ENCODE results near the gene MADD.

Gene MADD

DNA sequence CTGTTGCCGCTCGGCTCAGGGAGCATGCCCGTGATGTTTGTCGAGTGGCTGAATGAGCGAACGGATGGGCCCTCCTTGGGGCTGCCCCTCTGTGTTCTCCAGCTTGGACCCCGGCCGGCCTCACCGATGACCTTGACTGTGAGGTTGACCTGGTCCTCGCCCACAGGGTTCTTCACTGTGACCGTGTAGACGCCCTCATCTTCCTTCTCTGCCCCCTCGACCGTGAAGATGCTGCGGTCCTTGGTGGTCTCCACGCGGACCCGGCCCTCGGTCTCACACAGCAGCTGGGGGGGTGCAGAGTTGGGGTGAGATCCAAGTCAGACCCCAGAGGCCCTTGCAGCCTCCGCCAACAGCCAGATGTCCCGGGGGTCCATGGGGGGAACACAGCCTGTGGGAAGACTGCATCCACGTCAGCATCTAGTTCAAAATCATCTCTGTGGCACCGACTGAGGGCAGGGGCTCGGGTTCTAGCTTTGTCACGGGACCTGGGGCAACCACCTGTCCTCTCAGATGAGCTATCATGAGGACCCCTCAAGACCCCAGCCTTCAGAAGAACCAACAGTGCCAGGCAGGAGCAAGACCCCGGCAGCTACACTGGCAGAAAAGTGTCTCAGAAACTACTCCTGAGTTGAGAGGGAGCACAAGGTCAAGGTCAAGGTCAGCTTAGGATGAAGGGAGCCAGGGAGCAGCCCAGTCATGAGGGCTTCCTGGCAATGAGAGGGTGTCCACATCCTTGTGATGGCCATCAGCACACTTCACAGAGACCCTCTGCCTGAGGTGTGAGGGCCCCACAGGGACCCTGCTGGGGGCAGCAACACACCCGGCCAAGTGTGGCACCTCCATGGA, 68.7 kb downstream of the MADD start:
- DNase-seq (ENCODE audit: low read depth, low spot score), result no peak

DNA sequence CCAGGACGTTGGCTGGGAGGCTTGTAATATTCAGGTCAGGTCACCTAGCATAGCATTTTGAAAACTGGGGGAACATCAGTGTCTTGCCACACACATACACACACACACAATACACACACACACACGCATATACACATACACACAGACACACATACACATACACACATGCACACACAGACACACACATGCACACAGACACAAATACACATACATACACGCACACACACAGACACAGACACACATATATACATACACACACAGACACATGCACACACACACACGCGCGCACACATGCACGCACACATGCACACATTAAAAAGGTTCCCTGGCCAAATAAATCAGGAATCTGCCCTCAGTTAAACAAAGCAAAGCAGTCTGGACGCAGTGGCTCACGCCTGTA, 70.1 kb downstream of the MADD start:
- DNase-seq (ENCODE audit: low read depth, low spot score), result no peak

DNA sequence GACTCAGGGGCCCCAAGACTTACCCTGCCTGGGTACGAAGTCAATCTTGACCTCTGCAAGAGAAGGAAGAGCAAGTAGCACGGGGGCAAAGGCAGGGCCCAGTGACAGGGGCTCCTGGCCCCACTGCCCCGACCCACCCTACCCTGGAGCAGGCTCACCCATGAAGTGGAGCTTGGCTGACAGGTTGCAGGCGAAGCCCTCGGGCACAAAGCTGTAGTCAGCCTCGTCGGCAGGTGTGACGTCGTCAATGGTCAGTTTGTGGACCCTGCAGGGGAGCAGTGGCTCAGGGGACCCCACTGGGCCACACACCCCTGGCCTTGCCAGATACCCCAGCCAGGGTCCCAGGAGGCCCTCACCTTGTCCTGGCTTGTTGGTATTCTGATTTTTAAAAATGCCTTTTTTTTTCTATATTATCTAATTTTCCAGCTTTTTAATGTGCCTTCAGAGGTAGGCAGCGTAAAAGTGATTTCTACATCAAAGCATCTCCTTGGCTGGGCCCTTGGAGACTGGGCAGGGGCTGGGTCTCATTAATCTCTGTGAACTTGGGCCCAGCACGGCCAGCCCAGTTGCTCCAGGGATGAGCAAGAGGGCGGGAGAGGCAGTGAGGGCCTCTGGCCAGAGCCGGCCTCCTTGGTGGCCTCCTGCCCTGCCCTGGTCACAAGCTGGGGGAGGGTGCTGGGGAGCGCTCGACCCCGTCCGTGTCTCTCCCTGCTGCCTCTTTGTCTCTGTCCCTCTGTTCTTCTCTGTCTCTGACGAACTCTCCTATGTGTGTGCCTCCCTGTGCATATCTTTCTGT, 71.2 kb downstream of the MADD start:
- no peak for DNase-seq (ENCODE audit: low read depth, low spot score)

DNA sequence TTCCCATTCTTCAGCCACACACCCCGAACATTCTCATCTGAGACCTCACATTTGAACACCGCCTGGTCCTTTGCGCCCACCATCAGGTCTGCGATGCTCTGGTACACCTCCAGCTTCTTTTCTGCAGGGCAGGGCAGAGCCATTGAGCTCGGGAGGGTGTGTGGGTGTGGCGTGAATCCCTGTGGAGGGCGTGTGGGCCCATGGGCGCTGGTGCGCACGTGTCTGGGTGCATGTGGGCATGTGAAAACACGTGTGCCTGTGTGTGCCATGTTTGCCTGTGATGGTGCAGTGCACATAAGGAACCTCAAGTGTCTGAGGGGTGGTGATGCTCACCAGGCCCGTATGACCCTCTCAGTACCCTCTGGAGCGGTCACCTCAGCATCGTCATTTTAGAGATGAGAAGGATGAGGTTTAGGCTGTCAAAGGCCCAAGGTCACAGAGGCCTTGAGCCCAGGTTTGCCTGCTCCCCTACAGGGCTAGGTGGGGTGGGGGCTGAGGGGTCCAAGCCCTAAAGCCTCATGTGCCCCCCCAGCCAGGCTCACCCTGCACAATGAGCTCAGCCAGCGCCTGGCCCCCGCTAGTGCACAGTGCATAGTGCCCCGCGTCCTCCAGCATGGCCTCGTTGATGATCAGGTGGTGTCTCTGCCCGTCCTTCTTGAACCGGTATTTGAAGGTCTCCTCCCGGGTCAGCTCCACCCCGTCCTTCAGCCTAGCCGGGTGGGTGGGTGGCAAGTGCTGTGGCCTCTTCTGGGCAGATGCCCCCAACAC, 72.3 kb downstream of the MADD start:
- DNase-seq (ENCODE audit: low read depth, low spot score), result no peak

DNA sequence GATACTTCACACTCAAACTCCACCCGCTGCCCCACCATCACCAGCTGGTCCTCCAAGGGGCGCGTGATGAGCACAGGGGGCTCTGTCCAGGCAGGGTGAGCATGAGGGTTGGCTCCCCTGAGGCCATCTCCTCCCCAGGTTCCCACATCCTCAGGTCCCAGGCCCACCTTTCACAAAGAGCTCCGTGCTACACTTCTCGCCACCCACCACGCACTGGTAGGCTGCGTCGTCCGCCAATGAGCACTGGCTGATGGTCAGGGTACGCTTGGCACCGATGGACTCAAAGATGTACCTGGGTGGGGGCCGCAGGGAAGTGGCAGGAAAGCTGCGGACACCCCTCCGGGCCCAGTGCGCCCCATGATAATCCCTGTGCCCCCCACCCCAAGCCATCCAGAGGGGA, 72.9 kb downstream of the MADD start:
- DNase-seq (ENCODE audit: low read depth, low spot score), result no peak

DNA sequence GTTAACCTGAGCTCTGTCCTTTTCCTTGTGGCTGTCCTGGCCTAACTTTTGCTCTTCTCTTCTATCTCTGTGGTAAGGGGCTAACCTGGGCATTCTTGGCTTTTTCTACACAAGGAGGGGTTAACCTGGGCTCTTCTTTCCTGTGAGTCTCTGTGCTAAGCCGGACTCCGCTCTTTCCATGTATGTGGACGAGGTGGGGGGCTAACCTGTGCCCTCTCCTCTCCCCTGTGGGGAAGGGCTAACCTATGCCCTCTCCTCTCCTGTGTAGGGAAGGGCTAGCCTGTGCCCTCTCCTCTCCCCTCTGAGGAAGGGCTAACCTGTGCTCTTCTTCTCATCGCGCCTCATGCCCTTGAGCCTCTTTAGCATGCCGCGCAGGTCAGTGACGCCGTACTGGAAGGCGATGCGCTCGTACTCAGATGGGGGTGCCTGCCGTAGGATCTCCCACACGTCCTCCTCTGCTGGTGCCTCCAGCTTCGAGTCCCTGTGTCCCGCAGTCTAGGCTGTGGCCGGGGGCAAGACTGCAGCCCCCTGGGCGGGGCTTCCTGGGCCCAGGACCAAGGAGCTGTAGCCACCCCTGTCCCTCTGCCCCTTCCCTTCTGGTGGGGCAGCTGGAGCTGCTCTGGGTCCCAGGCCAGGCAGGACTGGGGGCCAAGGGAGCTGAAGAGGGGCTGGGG, 76.1 kb downstream of the MADD start:
- no peak for DNase-seq (ENCODE audit: low read depth, low spot score)

DNA sequence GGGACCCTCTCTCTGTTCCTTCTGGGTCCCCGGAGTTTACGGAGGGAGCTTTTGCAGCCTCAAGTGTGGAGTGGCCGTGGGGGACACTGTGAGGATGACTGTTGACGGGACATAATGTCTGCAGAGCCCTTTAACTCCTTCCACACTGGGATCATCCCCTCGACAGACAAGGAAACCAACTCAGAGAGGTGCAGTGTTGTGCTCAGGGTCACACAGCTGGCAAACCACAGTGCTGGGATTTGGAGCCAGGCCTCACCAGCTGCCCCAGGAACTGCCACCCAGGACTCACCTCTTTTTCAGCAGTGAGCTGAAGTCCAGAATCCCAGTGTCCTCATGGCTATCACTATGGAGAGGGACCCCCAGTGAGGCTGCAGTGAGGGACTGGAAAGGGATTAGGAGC, 77.2 kb downstream of the MADD start:
- DNase-seq (ENCODE audit: low read depth, low spot score), result no peak

DNA sequence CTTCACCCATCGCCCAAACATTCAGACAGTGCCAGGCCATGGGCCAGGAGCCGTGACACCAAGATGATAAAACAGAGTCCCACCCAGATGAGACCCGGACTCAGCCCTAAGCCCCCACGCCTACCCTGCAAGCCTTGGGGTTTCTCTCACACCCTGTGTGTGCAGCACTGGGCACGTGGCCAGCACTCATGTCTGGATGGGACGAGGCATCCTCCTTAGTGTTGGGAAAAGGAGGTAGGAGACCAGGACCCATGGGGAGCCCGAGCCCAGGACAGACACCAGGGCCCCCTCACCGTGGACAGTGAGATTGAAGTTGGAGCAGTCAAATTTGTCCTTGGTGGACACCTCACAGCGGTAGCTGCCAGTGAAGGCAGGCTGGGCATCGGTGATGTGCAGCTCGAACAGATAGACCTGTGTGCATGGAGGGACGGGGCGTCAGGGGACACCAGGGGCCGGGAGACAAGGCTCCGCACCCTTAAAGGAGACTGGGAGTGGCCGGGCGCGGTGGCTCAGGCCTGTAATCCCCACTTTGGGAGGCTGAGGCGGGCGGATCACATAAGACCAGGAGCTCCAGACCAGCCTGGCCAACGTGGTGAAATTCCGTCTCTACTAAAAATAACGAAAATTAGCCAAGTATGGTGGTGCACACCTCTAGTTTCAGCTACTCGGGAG, 78.3 kb downstream of the MADD start:
- DNase-seq (ENCODE audit: low read depth, low spot score), result no peak

DNA sequence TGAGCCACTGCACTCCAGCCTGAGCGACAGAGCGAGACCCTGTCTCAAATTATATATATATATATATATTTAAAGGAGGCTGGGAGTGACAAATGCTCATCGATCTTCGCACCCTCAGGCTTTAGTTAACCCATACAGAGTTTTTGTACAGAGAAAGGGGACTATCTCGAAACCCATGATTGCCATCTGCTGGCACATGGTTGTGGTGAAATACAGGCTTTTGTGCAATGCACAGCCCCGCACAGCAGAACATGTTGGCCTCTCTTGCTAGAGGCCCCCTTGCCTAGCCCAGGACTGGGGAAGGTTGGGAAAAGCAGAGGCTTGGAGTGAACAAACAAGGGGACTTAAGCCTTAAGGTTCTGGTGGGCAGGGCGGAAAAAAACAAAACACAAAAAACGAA, 78.9 kb downstream of the MADD start:
- DNase-seq (ENCODE audit: low read depth, low spot score), result no peak

DNA sequence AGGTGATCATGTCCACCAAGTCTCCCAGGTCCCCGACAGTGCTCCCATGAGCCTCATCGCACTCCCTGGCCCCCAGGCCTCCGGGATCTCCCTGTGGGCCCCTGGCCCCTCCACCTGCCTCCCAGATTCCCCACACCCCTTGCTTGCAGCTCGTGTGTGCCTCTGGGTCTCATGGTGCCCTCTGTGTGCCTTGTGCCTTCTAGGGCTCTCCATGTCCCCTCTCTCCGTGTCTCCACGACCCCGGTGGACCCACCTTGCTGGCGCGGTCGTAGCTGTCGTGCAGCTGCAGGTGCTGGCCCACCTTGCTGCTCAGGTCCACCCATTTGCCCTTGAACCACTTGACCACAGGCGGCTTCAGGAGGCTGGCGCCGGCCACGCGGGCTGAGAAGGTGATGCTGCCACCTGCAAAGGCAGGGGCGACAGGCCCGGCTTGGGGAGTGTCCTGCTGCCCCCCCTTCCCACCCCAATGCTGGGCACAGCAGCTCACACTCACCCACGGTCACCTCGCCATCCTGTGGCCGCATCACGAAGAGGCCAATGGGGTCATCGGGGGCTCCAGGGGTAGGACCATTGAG, 79.7 kb downstream of the MADD start:
- no peak for DNase-seq (ENCODE audit: low read depth, low spot score)

DNA sequence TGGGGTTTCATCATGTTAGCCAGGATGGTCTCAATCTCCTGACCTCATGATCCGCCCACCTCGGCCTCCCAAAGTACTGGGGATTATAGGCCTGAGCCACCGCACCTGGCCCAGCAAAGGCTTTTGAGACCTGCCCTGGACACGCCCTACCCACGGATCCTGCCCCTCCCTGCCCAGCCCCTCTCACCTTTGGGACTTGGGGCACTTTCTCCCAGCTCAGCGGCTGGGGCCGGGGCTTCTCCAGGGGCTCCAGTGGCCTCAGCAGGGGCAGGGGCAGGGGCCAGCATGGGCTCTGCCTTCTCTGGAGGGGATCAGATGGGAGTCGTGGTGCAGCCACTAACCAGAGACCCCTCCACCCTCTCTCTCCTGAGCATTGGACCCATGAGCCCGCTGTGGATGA, 80.4 kb downstream of the MADD start:
- no peak for DNase-seq (ENCODE audit: low read depth, low spot score)

DNA sequence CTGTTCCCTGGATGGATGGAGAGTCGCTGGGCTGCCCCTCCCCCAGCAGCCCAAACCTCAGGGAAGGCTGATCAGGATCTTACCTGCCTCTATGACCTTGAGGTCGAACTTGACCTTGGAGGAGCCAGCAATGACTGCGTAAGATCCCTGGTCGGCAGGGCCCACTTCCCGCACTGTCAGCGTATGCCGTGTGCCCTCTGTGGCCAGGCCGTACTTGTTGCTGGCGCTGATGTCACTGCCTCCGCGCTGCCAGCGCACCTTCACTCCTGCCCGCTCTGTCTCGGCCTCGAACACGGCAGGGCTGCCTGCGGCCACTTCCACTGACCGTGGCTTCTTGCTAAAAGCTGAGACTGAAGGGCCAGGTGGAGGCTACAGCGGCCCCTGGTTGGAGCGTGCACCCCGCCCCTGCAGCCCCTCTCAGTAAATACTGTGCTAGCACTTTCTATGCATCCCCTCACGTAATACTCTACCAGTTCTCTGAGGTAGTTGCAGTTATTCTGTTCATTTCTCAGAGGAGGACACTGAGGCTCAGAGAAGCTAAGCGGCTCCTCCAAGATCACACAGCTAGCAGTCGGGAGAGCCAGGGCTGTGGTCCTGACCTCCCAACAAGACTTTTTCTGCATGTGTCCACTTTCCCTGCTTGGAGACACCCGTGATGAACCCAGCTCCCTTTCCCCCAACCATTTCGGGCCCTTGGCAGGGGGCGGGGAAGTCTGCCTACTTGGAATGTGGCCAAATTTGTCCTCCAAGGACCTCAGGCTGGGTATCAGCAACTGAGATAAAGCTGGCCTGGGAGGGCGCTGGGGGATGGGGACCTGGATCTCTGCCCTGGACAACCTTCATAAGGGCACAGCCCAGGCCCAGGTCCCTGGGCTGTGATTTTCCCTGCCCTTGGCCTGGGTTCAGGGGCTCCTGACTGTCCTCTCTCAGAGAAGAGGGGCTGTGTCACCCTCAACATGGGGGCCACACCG, 81.5 kb downstream of the MADD start:
- DNase-seq (ENCODE audit: low read depth, low spot score), result no peak

DNA sequence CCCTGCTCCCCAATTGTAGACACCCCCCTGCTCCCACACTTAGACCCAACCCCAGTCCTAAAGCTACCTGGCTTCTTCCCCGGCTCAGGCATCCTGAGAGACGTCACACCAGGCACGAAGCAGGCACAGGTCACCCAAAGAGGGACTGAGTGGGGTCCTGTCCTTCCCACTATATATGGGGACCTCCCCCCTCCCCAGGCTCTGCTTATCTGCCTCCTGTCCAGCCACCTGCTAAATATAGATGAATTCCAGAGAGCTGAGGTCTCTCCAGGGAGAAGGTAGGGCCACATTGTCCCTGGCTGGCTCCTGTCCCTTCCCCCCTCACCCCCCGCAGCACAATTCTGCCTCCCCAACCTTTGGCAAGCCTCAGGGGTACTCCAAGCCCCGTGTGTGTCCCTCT, 82.6 kb downstream of the MADD start, which contains the start of gene MYBPC3:
Gene MYBPC3 (minus strand): TSS at position 147 of the 400 bp plus-strand sequence. CDS start 55 bp downstream, at position 92.
- DNase-seq (ENCODE audit: low read depth, low spot score), result no peak

DNA sequence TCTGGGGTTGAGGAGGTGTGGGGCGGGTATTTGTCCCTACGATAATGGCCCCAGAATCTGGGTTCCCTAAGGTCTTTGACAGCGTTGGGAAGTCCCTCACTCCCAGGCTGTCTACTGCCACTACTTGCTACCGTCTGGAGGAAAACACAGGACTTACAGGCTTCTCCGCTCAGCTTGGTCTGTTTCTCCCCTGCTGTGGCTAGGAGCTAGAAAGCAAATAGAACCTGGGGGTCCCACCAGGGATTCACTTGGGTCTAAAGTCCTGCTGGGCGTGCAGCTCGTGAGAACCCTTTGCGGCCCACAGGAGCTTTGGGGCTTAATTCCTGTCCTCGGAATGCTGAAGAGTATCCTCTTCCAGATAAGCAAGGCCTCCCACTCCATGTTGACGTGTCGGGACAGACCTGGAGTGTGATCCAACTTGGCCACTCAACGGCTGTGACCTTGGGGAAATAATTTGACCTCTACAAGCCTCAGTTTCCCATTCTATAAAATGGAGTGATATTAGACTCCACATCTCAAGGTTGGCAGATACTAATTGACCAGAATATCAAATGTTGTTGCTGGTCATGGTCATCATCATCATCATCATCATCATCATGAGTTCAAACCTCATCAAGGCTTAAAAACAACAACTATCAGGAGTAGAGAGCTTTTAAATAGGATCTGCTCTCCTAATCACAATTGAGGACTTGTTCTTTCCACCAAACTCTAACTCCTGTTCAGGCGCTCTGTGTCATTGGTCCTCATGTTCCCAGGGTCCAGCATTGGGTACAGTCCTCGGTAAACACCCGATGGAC, 84.2 kb downstream of the MADD start:
- no peak for DNase-seq (ENCODE audit: low read depth, low spot score)

DNA sequence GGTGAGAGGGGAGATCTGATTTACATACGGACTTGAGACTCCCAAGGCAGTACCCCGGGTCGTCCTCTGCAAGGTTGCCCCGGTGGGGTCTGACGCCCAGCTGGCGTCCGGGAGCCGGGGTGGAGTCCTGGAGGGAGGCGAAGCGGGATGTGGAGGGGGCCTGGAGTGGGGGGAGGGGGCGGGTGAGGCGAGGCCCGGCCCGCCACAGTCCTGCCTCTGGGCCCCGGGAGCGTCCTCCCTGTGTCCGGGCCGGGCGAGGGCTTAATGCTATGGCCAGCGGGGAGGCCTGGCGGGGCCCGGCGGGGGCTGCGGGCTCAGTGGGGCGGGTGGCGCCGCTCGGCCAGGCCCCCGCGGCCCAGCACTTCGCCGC, 85.0 kb downstream of the MADD start:
- no peak for DNase-seq (ENCODE audit: low read depth, low spot score)

DNA sequence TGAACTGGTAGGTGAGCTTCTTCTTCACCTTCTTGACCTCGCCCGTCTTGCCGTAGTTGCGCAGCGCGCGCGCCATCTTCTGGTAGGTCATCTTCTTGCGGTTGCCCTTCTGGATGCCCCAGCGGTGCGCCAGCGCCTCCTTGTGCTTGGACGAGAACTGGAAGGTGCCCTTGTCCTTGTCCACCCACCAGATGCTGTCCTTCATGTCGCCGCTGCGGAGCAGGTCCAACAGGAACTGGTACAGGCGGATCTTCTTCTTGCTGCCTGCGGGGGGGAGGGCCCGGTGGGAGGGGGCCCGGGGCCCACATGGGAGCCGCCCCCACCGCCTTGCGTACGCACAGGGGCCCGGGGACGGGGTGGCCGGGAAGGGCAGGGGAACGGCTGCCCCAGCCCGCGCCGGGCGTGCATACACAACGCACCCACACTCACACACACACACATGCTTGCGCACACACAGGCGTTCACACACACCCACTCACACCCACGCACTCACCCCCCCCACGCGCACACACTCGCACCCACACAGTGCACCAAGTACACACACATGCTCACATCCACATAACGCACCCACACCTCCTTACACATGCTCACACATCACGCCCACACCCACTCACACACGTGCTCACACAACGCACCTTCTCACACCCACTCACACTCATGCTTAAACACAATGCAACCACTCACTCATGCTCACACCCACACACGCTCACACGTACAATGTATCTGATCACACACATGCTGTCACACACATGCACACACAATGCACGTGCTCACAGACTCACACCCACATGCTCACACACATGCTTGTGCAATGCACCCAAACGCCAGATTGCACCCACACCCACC, 85.6 kb downstream of the MADD start:
- peak; percentile 86 for DNase-seq (ENCODE audit: low read depth, low spot score)

DNA sequence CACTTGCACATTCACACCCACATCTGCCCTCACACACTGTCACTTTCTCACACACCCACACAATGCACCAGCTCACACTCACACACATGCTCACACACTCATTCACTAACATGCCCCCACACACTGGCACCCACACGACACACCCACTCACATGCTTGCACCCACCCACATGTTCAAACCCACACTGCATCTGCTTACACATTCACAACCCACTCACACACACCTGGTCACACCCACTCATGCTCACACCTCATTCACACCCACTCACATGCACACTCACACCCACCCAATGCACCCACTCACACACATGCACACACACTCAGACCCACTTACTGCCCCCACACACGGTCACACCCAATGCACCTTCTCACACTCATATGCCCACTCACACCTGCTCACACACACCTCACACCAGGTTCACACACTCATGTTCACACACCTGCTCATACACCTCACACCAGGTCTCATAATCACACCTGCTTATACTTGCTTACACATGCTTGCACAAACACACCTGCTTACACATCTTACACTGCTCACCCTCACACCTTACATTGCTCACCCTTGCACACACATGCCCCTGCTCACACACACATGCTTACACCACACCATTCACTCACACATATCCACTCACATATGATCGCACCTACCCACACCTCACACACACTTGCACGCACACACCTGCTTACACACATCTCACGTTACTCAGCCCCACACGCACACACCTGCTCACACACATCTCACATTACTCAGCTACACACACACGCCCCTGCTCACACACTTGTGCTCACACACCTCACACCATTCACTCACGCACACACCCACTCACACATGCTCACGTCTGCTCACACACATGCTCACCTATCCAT, 86.4 kb downstream of the MADD start:
- DNase-seq (ENCODE audit: low read depth, low spot score), result no peak
